ENCODE results near the gene HPSE2. TPM values are rescaled to one million over a fixed set of nuclear protein-coding genes. Genes with fewer than 3 reads are reported as not detected.

The HPSE2 gene
- total RNA-seq, 1 experiment from 2014 or later, result 0.05 TPM

DNA sequence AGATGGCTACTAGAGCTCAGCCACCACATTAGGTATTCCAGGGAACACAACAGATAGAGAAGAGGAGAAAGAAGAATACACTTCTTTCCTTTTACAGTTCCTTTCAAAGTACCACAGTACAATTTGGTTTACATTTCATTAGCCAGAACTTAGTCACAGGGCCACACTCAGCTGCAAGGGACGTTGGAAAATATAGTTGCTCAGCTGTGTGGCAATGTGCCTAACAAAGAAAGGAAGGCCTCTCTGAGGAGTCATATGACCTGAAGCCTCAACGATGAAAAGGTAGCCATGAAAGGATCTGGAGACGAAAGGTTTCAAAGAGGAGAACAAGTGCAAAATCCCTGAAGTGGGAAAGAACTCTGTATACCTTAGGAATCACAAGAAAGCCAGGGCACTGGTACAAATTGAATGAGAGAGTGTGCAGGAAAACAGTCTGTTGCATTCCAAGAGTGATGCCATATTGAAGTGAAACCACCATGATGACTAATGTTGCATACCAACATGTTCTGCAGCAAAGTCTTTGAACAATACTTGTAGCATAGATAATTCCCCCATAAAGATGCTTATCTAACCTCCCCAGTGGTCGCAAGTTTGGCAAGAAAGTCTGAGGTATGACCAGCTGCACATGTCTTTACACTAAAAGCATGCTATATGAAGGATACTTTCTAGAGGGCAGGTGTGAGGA lies 278.9 kb downstream of the HPSE2 start:
- no peak for DNase-seq (ENCODE audit: low read depth, low spot score)
- intact Hi-C loops (cut with micrococcal nuclease), result no loop called here
- no TSS peak for BruUV-seq (replicated peaks)

More for the DNA sequence above, 278.9 kb downstream of the HPSE2 start:
- Histone ChIP-seq H3K9me2 (ENCODE audit: insufficient read depth) (no peaks in the 10 kb centered on the region), H3K27me3 (ENCODE audit: insufficient read depth, low read length) (no peaks in the 10 kb centered on the region; the same call in 1 of the 2 replicates), H4K20me1 (ENCODE audit: insufficient read depth) (no peaks in the 10 kb centered on the region), H3K4me2 (ENCODE audit: low read length) (no peak overlapping the region), H3K36me3 (ENCODE audit: control insufficient read depth in 1 of 2, insufficient read depth in 2 of 2, low read length in 2 of 2) (no peaks in the 10 kb centered on the region), H3K27ac (ENCODE audit: low read depth, low read length) (no peak overlapping the region), H3K79me2 (ENCODE audit: insufficient read depth, low read length) (no peaks in the 10 kb centered on the region), H3K9ac (ENCODE audit: low read length) (no peak overlapping the region), H3K9me3 (ENCODE audit: control insufficient read depth in 1 of 2, insufficient read depth in 1 of 2, low read depth in 1 of 2, low read length in 2 of 2) (no peaks in the 10 kb centered on the region), H3K4me3 (replicated peaks in 1 of 2; ENCODE audit: low read depth in 1 of 2, low read length in 2 of 2) (no peak overlapping the region), H2AFZ (ENCODE audit: low read depth, low read length, poor library complexity, severe bottlenecking) (no peak overlapping the region), H3K4me1 (ENCODE audit: control insufficient read depth in 1 of 2, insufficient read depth in 2 of 2, low read length in 2 of 2) (no peaks in the 10 kb centered on the region)
- RAD21 ChIA-PET (ENCODE audit: low non-redundant PET in 1 of 2, low total read pairs in 2 of 2, uncharacterized antibody in 2 of 2, unreplicated experiment in 2 of 2), result no interaction called here
- POLR2A ChIA-PET, result no interaction called here
- TF ChIP-seq EZH2 (IDR thresholded peaks at IDR 0.05), result no peak
- TF ChIP-seq, protein P1, sequence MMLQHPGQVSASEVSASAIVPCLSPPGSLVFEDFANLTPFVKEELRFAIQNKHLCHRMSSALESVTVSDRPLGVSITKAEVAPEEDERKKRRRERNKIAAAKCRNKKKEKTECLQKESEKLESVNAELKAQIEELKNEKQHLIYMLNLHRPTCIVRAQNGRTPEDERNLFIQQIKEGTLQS (IDR thresholded peaks at IDR 0.05), result no peak
- TF ChIP-seq, protein P2, sequence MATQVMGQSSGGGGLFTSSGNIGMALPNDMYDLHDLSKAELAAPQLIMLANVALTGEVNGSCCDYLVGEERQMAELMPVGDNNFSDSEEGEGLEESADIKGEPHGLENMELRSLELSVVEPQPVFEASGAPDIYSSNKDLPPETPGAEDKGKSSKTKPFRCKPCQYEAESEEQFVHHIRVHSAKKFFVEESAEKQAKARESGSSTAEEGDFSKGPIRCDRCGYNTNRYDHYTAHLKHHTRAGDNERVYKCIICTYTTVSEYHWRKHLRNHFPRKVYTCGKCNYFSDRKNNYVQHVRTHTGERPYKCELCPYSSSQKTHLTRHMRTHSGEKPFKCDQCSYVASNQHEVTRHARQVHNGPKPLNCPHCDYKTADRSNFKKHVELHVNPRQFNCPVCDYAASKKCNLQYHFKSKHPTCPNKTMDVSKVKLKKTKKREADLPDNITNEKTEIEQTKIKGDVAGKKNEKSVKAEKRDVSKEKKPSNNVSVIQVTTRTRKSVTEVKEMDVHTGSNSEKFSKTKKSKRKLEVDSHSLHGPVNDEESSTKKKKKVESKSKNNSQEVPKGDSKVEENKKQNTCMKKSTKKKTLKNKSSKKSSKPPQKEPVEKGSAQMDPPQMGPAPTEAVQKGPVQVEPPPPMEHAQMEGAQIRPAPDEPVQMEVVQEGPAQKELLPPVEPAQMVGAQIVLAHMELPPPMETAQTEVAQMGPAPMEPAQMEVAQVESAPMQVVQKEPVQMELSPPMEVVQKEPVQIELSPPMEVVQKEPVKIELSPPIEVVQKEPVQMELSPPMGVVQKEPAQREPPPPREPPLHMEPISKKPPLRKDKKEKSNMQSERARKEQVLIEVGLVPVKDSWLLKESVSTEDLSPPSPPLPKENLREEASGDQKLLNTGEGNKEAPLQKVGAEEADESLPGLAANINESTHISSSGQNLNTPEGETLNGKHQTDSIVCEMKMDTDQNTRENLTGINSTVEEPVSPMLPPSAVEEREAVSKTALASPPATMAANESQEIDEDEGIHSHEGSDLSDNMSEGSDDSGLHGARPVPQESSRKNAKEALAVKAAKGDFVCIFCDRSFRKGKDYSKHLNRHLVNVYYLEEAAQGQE (IDR thresholded peaks at IDR 0.05; ENCODE audit: low read depth), result no peak
- TF ChIP-seq CBX3 (IDR thresholded peaks at IDR 0.05; ENCODE audit: low read depth), result no peak
- TF ChIP-seq YY1 (IDR thresholded peaks at IDR 0.05; ENCODE audit: extremely low read depth, insufficient replicate concordance, low read depth, low read length), result no peak
- no peak for TF ChIP-seq SRF (IDR thresholded peaks at IDR 0.05; ENCODE audit: low read depth)
- no peak for TF ChIP-seq SIN3A (IDR thresholded peaks at IDR 0.05; ENCODE audit: low read depth)
- no peak for TF ChIP-seq EZH2phosphoT487 (IDR thresholded peaks at IDR 0.05; ENCODE audit: borderline replicate concordance)
- no peak for TF ChIP-seq ELF1 (IDR thresholded peaks at IDR 0.05; ENCODE audit: borderline replicate concordance, low read depth)
- TF ChIP-seq ZNF274 (IDR thresholded peaks at IDR 0.05; ENCODE audit: low read depth, low read length), result no peak
- no peak for TF ChIP-seq CEBPB (IDR thresholded peaks at IDR 0.05; ENCODE audit: low read depth)
- no peak for TF ChIP-seq EGR1 (IDR thresholded peaks at IDR 0.05; ENCODE audit: low read depth)
- no peak for TF ChIP-seq JUND (IDR thresholded peaks at IDR 0.05)
- CTCF ChIA-PET, result no interaction called here
- ATAC-seq, result no peak

Measured in HCT116 (cell line).